ENCODE data around the gene LHFPL2. TPM values are rescaled to one million over a fixed set of nuclear protein-coding genes. Genes with fewer than 3 reads are reported as not detected.
"Not testable (repeated sequence)": the region's sequence is repeated elsewhere in the genome, so short reads cannot be mapped to it uniquely, and the experiment has no call there.

Gene LHFPL2
- total RNA-seq, 2 donors from 2014 or later = 15.5 to 18.7 TPM

DNA sequence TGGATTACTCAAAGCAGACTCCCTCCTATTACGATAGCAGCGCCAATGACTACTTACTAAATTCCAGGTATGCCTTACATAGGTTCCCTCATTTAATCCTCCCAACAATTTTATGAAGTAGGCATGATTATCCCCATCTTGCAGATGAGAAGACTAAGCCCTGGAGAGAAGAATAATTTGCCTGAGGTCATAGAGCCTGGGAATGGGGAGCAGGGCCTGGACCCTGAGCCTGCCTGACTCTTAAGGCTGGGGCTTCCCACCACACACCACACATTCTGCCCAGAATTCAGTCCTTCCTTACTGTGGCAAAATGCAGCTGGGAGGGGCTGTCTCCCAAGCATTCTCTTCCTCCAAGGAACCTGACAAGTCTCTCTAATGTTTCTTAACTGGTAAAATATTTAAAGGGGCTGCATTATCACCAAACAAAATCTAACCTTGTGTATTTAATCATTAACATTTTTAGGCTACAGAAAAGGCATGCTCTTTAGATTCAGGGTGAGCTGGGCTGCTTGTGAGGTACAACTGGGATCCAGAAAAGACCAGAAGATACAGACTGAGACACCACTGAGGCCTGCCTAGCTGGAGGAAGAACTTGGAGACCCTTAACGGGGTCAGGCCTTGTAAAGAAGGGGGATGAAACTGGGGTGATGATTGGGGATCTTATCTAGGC lies 26.1 kb downstream of the LHFPL2 start:
- no peak overlapping the region for H3K4me3 ChIP-seq
- ATAC-seq = no peak
- TF ChIP-seq, protein P1, sequence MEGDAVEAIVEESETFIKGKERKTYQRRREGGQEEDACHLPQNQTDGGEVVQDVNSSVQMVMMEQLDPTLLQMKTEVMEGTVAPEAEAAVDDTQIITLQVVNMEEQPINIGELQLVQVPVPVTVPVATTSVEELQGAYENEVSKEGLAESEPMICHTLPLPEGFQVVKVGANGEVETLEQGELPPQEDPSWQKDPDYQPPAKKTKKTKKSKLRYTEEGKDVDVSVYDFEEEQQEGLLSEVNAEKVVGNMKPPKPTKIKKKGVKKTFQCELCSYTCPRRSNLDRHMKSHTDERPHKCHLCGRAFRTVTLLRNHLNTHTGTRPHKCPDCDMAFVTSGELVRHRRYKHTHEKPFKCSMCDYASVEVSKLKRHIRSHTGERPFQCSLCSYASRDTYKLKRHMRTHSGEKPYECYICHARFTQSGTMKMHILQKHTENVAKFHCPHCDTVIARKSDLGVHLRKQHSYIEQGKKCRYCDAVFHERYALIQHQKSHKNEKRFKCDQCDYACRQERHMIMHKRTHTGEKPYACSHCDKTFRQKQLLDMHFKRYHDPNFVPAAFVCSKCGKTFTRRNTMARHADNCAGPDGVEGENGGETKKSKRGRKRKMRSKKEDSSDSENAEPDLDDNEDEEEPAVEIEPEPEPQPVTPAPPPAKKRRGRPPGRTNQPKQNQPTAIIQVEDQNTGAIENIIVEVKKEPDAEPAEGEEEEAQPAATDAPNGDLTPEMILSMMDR (IDR thresholded peaks at IDR 0.05) = no peak
- no peak for TF ChIP-seq POLR2A (IDR thresholded peaks at IDR 0.05)
- H3K36me3 ChIP-seq (replicated peaks in 1 of 2; ENCODE audit: insufficient read depth in 1 of 2, low read depth in 2 of 2) = no peaks in the 10 kb centered on the region
- H3K9me3 ChIP-seq = no peaks in the 10 kb centered on the region
- DNase-seq = no peak
- 67 to 77% methylated on average over 3 of the region's 3 CpGs for WGBS, 2 donors
- H3K27me3 ChIP-seq = no peaks in the 10 kb centered on the region
- intact Hi-C loops (cut with DNase I) = no loop called here
- H3K27ac ChIP-seq = no peak overlapping the region
- H3K4me1 ChIP-seq = peaks cover 37% of the 10 kb centered on the region

DNA sequence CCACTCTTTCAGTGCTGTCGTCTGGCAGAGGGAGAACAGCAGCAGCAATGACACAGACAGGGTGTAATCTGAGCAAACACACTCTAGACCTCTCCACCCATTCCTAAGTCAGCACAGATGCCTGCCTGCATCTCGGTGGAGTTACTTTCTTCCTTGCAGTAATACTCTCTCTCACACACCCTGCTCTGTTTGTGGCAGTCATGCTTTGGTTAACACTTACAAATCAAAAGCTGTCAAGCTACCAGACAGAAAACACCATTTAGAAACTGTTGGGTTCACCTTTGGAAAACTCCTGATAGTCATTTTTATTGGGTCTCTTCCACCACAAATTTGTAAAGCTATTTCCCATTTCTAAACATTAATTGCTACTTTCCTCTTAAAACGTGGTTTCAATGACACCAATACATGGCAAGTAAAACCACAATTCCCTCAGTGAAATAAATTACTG lies 27.3 kb downstream of the LHFPL2 start:
- intact Hi-C loops (cut with DNase I) = no loop called here
- Histone ChIP-seq H3K27ac (no peak overlapping the region), H3K9me3 (no peaks in the 10 kb centered on the region), H3K27me3 (no peaks in the 10 kb centered on the region), H3K36me3 (replicated peaks in 1 of 2; ENCODE audit: insufficient read depth in 1 of 2, low read depth in 2 of 2) (no peaks in the 10 kb centered on the region), H3K4me3 (no peak overlapping the region), H3K4me1 (peaks cover 37% of the 10 kb centered on the region)
- no peak for TF ChIP-seq POLR2A (IDR thresholded peaks at IDR 0.05)
- TF ChIP-seq, protein P1 (IDR thresholded peaks at IDR 0.05) = no peak
- 59 to 67% methylated on average over 3 of the region's 3 CpGs for WGBS, 2 donors
- DNase-seq = no peak
- no peak for ATAC-seq

- H3K4me3 ChIP-seq; H3K27ac ChIP-seq; H3K36me3 ChIP-seq (replicated peaks in 1 of 2; ENCODE audit: insufficient read depth in 1 of 2, low read depth in 2 of 2); ATAC-seq; H3K9me3 ChIP-seq; H3K27me3 ChIP-seq; intact Hi-C loops (cut with DNase I); DNase-seq: not testable (repeated sequence)
- WGBS, 2 donors = 97 to 98% methylated on average over 4 of the region's 4 CpGs
- peaks cover 34% of the 10 kb centered on the region for H3K4me1 ChIP-seq
Measured at GRCh38 chr5:78620119-78620518, 28.5 kb downstream of the LHFPL2 start.

GRCh38 chr5:78618303-78618702 lies 30.3 kb downstream of the LHFPL2 start:
- peaks cover 16% of the 10 kb centered on the region for H3K4me1 ChIP-seq
- ATAC-seq = no peak

DNA sequence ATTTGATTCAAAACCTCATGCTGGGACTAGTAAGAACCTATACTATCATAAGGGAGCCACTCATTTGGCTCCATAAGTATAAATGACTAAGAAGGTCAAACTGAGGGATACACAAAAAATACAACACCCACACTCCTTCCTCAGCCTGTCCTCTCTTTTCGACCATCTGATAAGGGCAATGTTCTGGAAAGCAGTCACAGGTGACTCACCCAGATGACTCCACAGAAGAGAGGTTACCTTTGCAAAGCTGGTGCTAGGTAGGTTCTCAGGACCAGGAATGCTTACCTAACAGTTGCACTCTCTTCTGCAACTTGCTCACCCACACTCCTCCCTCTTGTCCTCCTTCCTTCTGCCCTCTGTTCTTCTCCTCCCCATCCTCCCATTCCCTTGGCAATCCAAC lies 32.9 kb downstream of the LHFPL2 start:
- DNase-seq = peak in 2 of 4 donors; percentile 27 to 30
- TF ChIP-seq POLR2A (IDR thresholded peaks at IDR 0.05) = no peak
- TF ChIP-seq, protein P1 (IDR thresholded peaks at IDR 0.05) = no peak
- H3K9me3 ChIP-seq = no peaks in the 10 kb centered on the region
- WGBS, 2 donors = 0 to 33% methylated on average over 1 of the region's 1 CpG
- intact Hi-C loops (cut with DNase I) = no loop called here
- no peaks in the 10 kb centered on the region for H3K36me3 ChIP-seq (replicated peaks in 1 of 2; ENCODE audit: insufficient read depth in 1 of 2, low read depth in 2 of 2)
- peaks cover 8% of the 10 kb centered on the region for H3K4me1 ChIP-seq
- H3K4me3 ChIP-seq = no peak overlapping the region
- no peaks in the 10 kb centered on the region for H3K27me3 ChIP-seq
- H3K27ac ChIP-seq = no peak overlapping the region
- peak; percentile 74 for ATAC-seq

More at GRCh38 chr5:78618303-78618702, 30.3 kb downstream of the LHFPL2 start:
- intact Hi-C loops (cut with DNase I) = no loop called here
- DNase-seq = no peak
- H3K27ac ChIP-seq = no peak overlapping the region
- no peaks in the 10 kb centered on the region for H3K36me3 ChIP-seq (replicated peaks in 1 of 2; ENCODE audit: insufficient read depth in 1 of 2, low read depth in 2 of 2)
- WGBS, 2 donors = 95 to 99% methylated on average over 8 to 10 of the region's 10 CpGs
- no peak for TF ChIP-seq POLR2A (IDR thresholded peaks at IDR 0.05)
- TF ChIP-seq, protein P1 (IDR thresholded peaks at IDR 0.05) = no peak
- no peaks in the 10 kb centered on the region for H3K9me3 ChIP-seq
- no peak overlapping the region for H3K4me3 ChIP-seq
- H3K27me3 ChIP-seq = no peaks in the 10 kb centered on the region

Measured in body of pancreas (tissue), 4 donors.